H1 (cell line): Measurements from ENCODE around the gene DAPK2. TPM values are rescaled to one million over a fixed set of nuclear protein-coding genes. Genes with fewer than 3 reads are reported as not detected.

Experiments used
- KDM4A ChIP-seq: IDR thresholded peaks from one replicate; pipeline ENCODE4 v1.7.1; 2012; ENCODE audit warnings: low read depth, mild to moderate bottlenecking, moderate library complexity, low read length, inconsistent platforms; ENCODE audit not compliant: severe bottlenecking
- POLR2A ChIP-seq, 2 experiments: IDR thresholded peaks; 1 replicate in 1 of 2; 2 replicates in 1 of 2; pipeline ENCODE4 v1.6.1; 2011; ENCODE audit warnings: low read depth in 2 of 2, low read length in 2 of 2, mild to moderate bottlenecking in 2 of 2; ENCODE audit errors: control extremely low read depth in 1 of 2
- SIRT6 ChIP-seq: IDR thresholded peaks from one replicate; pipeline ENCODE4 v1.7.1; 2012; ENCODE audit warnings: low read length, inconsistent platforms
- SP2 ChIP-seq: IDR thresholded peaks from 2 replicates; pipeline ENCODE4 v1.6.1; 2012; ENCODE audit warnings: mild to moderate bottlenecking, low read length, inconsistent platforms
- TCF12 ChIP-seq: IDR thresholded peaks from 2 replicates; pipeline ENCODE4 v1.6.1; 2011; ENCODE audit warnings: low read depth, mild to moderate bottlenecking, low read length
- polyA plus RNA-seq, 7 experiments: library from polyadenylated mRNA; depleted of rRNA in 3 of 7; stranded (reverse) in 5 of 7; unstranded in 2 of 7; fragments of >200 nt in 5 of 7; fragments of 200-250 nt in 2 of 7; gene quantifications; 1 replicate in 5 of 7; 2 replicates in 1 of 7; 4 replicates in 1 of 7; pipeline versions ENCODE4 v1.2.1 to v1.2.3, GENCODE V29; 2011 to 2013; ENCODE audit warnings: missing spikeins in 2 of 7, mixed read lengths in 2 of 7
- total RNA-seq: library from RNA; stranded (reverse); fragmentation: NEBNext Ultra II Directional; extraction: Animal tissue kit (Norgen Biotek cat#: 25700); gene quantifications from 2 replicates; pipeline ENCODE4 v1.2.1, GENCODE V29; 2021
- TF ChIP-seq, protein P1 (sequence below): fragments of 300-600 bp; sonication (generic); IDR thresholded peaks from 2 replicates; pipeline ENCODE4 v1.7.1; 2012; ENCODE audit warnings: low read length, moderate library complexity, mild to moderate bottlenecking, inconsistent platforms; ENCODE audit not compliant: insufficient replicate concordance

Gene DAPK2
- total and polyA plus RNA-seq, 2 of the 8 experiments (the other 6 are each of a cell fraction or from before 2014, with no cell fraction given): 1.8 to 2.9 TPM

GRCh38 chr15:63876085-63876662 lies 170.1 kb downstream of the DAPK2 start (continued):
- TF ChIP-seq, protein P1, sequence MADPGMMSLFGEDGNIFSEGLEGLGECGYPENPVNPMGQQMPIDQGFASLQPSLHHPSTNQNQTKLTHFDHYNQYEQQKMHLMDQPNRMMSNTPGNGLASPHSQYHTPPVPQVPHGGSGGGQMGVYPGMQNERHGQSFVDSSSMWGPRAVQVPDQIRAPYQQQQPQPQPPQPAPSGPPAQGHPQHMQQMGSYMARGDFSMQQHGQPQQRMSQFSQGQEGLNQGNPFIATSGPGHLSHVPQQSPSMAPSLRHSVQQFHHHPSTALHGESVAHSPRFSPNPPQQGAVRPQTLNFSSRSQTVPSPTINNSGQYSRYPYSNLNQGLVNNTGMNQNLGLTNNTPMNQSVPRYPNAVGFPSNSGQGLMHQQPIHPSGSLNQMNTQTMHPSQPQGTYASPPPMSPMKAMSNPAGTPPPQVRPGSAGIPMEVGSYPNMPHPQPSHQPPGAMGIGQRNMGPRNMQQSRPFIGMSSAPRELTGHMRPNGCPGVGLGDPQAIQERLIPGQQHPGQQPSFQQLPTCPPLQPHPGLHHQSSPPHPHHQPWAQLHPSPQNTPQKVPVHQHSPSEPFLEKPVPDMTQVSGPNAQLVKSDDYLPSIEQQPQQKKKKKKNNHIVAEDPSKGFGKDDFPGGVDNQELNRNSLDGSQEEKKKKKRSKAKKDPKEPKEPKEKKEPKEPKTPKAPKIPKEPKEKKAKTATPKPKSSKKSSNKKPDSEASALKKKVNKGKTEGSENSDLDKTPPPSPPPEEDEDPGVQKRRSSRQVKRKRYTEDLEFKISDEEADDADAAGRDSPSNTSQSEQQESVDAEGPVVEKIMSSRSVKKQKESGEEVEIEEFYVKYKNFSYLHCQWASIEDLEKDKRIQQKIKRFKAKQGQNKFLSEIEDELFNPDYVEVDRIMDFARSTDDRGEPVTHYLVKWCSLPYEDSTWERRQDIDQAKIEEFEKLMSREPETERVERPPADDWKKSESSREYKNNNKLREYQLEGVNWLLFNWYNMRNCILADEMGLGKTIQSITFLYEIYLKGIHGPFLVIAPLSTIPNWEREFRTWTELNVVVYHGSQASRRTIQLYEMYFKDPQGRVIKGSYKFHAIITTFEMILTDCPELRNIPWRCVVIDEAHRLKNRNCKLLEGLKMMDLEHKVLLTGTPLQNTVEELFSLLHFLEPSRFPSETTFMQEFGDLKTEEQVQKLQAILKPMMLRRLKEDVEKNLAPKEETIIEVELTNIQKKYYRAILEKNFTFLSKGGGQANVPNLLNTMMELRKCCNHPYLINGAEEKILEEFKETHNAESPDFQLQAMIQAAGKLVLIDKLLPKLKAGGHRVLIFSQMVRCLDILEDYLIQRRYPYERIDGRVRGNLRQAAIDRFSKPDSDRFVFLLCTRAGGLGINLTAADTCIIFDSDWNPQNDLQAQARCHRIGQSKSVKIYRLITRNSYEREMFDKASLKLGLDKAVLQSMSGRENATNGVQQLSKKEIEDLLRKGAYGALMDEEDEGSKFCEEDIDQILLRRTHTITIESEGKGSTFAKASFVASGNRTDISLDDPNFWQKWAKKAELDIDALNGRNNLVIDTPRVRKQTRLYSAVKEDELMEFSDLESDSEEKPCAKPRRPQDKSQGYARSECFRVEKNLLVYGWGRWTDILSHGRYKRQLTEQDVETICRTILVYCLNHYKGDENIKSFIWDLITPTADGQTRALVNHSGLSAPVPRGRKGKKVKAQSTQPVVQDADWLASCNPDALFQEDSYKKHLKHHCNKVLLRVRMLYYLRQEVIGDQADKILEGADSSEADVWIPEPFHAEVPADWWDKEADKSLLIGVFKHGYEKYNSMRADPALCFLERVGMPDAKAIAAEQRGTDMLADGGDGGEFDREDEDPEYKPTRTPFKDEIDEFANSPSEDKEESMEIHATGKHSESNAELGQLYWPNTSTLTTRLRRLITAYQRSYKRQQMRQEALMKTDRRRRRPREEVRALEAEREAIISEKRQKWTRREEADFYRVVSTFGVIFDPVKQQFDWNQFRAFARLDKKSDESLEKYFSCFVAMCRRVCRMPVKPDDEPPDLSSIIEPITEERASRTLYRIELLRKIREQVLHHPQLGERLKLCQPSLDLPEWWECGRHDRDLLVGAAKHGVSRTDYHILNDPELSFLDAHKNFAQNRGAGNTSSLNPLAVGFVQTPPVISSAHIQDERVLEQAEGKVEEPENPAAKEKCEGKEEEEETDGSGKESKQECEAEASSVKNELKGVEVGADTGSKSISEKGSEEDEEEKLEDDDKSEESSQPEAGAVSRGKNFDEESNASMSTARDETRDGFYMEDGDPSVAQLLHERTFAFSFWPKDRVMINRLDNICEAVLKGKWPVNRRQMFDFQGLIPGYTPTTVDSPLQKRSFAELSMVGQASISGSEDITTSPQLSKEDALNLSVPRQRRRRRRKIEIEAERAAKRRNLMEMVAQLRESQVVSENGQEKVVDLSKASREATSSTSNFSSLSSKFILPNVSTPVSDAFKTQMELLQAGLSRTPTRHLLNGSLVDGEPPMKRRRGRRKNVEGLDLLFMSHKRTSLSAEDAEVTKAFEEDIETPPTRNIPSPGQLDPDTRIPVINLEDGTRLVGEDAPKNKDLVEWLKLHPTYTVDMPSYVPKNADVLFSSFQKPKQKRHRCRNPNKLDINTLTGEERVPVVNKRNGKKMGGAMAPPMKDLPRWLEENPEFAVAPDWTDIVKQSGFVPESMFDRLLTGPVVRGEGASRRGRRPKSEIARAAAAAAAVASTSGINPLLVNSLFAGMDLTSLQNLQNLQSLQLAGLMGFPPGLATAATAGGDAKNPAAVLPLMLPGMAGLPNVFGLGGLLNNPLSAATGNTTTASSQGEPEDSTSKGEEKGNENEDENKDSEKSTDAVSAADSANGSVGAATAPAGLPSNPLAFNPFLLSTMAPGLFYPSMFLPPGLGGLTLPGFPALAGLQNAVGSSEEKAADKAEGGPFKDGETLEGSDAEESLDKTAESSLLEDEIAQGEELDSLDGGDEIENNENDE: no peak
- TF ChIP-seq SP2: no peak
- no peak for TF ChIP-seq TCF12
- TF ChIP-seq SIRT6: no peak
- no peak for TF ChIP-seq KDM4A
- TF ChIP-seq POLR2A (IDR thresholded peaks at IDR 0.05; ENCODE audit: control extremely low read depth in 1 of 2, low read depth in 2 of 2, low read length in 2 of 2): no peak
